Heart right ventricle (tissue), 16 donors: ENCODE measurements around the gene ERAS. TPM values are rescaled to one million over a fixed set of nuclear protein-coding genes. Genes with fewer than 3 reads are reported as not detected.

Experiments
- ATAC-seq, 8 donors: fragments of 200-7000 bp; cut with Tn5 transposase; one replicate each; pipeline ENCODE4 v1.9.1; 2020; ENCODE audit warnings: mild to moderate bottlenecking in 8 of 8, moderate library complexity in 8 of 8, moderate number of reproducible peaks in 1 of 8
- DNase-seq, 2 donors: peaks; one replicate each; pipeline ENCODE4 v3.0.0-alpha.2; 2020
- H3K27ac ChIP-seq, 10 donors: fragments of 200-600 bp; sonication (generic) in 2 of 10; one replicate each; pipeline versions ENCODE4 v1.5.0 to v1.8.0; 2020 to 2022; ENCODE audit warnings: mild to moderate bottlenecking in 3 of 10
- H3K27me3 ChIP-seq, 7 donors: fragments of 200-600 bp; one replicate each; pipeline ENCODE4 v1.8.0; 2021 to 2022; ENCODE audit warnings: mild to moderate bottlenecking in 2 of 7
- H3K36me3 ChIP-seq, 9 donors: fragments of 200-600 bp; sonication (generic) in 1 of 9; one replicate each; pipeline versions ENCODE4 v1.5.0 to v1.8.0; 2020 to 2022; ENCODE audit warnings: mild to moderate bottlenecking in 2 of 9
- H3K4me1 ChIP-seq, 9 donors: fragments of 200-600 bp; sonication (generic) in 1 of 9; one replicate each; pipeline versions ENCODE4 v1.5.0 to v1.8.0; 2020 to 2022; ENCODE audit warnings: mild to moderate bottlenecking in 4 of 9
- H3K4me3 ChIP-seq, 10 donors: fragments of 200-600 bp; sonication (generic) in 2 of 10; one replicate each; pipeline versions ENCODE4 v1.5.0 to v1.8.0; 2020 to 2022; ENCODE audit warnings: mild to moderate bottlenecking in 7 of 10, moderate library complexity in 2 of 10
- H3K9me3 ChIP-seq, 11 donors: fragments of 200-600 bp in 10 of 11; sonication (generic) in 2 of 11; one replicate each; pipeline versions ENCODE4 v1.5.0 to v1.8.0; 2013 to 2022; ENCODE audit warnings: mild to moderate bottlenecking in 2 of 11, control low read depth in 1 of 11, moderate library complexity in 1 of 11
- WGBS, 2 donors: extraction: QIAGEN DNeasy Blood & Tissue Kit; methylation state at CpG; one replicate each; pipeline ENCODE4 v1.1.7; 2013; ENCODE audit warnings: inconsistent platforms in 1 of 2; 5-methylcytosine and 5-hydroxymethylcytosine counted together
- intact Hi-C, 10 donors: fragments of 100-400 bp; cut with DNase I; formaldehyde crosslinking; loops; one replicate each; pipeline versions ENCODE4 v1.11.1 to v1.14.2; 2022
- polyA plus RNA-seq, 2 donors: library from polyadenylated mRNA; stranded (reverse); fragments of 200-250 nt; gene quantifications; one replicate each; pipeline ENCODE4 v1.2.3, GENCODE V29; 2013
- total RNA-seq, 10 donors: library from RNA; stranded (reverse); fragmentation: NEBNext Ultra II Directional in 3 of 10; extraction: Animal tissue kit (Norgen Biotek cat#: 25700) in 3 of 10; gene quantifications; one replicate each; pipeline versions ENCODE4 v1.2.1 to v1.2.4, GENCODE V29; 2021 to 2023
- TF ChIP-seq, protein P1 (sequence below), 9 donors: fragments of 200-600 bp; sonication (generic) in 2 of 9; IDR thresholded peaks; one replicate each; pipeline versions ENCODE4 v1.5.0 to v1.8.0; 2021 to 2022; ENCODE audit warnings: antibody characterized with exemption in 9 of 9, mild to moderate bottlenecking in 5 of 9, moderate library complexity in 1 of 9
- donor health status: Arrhythmogenic right ventricular cardiomyopathy.
- donor health status: ischemic (EF 13 %, LVEDD 7.1; RV severe dilation, severe dysfunction).
- donor health status: healthy with polysubstance abuse.
- donor health status: DM: no; HTN: yes; CAD: no.
- donor health status: DM: no; HTN: no; CAD: no.
- donor health status: ischemic (EF 25% LVEDD 6.9; RV normal size, moderate dysfunction).
- donor health status: ischemic (EF 25% LVEDD 5.7; RV mildly dilated, moderate dysfunction).
- donor health status: healthy.
- donor health status: DM: yes; HTN: yes; CAD: no.
- donor health status: Ischemic cardiomyopathy.
- donor health status: ischemic (EF 35%, LVEDD 5.7; RV mildly dilated, moderate dysfunction).
- donor health status: nonischemic (EF 11% LVEDD 7.7; RV severe dilation, severe dysfunction).
- donor health status: DM: yes; HTN: yes; CAD: no.
- donor health status: PGD.
- donor health status: ischemic (EF 29% LVEDD 5.4; RV normal size, mild dysfunction).
- donor health status: nonischemic (EF 23%, LVEDD 6.1; RV moderate dilation, normal function).

Gene ERAS
- total and polyA plus RNA-seq, 12 donors, result 0.04 TPM; not detected in 11

DNA sequence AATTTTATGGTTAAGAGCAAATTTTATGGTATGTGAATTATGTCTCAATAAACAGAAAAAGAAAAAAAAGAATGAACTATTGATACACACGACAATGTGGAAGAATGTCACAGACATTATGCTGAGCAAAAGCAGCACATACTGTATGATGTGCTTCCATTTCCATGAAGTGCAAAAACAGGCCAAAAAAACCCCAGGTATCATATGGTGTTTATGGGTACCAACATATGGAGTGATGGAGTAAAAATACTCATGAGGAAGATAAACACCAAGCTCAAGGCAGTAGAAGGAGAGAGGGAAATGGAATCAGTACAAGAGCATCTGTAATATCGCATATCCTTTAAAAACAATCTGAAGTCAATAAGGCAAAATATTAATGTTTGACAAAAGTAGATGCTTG lies 44.1 kb upstream of the ERAS start:
- H3K36me3 ChIP-seq, result no peaks in the 10 kb centered on the region
- ATAC-seq (no peak), DNase-seq (no peak)
- H3K4me1 ChIP-seq, result no peaks in the 10 kb centered on the region
- TF ChIP-seq, protein P1, sequence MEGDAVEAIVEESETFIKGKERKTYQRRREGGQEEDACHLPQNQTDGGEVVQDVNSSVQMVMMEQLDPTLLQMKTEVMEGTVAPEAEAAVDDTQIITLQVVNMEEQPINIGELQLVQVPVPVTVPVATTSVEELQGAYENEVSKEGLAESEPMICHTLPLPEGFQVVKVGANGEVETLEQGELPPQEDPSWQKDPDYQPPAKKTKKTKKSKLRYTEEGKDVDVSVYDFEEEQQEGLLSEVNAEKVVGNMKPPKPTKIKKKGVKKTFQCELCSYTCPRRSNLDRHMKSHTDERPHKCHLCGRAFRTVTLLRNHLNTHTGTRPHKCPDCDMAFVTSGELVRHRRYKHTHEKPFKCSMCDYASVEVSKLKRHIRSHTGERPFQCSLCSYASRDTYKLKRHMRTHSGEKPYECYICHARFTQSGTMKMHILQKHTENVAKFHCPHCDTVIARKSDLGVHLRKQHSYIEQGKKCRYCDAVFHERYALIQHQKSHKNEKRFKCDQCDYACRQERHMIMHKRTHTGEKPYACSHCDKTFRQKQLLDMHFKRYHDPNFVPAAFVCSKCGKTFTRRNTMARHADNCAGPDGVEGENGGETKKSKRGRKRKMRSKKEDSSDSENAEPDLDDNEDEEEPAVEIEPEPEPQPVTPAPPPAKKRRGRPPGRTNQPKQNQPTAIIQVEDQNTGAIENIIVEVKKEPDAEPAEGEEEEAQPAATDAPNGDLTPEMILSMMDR (IDR thresholded peaks at IDR 0.05), result no peak
- no peak overlapping the region for H3K27ac ChIP-seq
- H3K9me3 ChIP-seq, result no peaks in the 10 kb centered on the region
- 82 to 92% methylated on average over 2 of the region's 2 CpGs for WGBS, 2 donors
- intact Hi-C loops, result no loop called here
- peaks cover 0 to 31% (median 0%) of the 10 kb centered on the region in 7 donors for H3K27me3 ChIP-seq
- no peak overlapping the region for H3K4me3 ChIP-seq

DNA sequence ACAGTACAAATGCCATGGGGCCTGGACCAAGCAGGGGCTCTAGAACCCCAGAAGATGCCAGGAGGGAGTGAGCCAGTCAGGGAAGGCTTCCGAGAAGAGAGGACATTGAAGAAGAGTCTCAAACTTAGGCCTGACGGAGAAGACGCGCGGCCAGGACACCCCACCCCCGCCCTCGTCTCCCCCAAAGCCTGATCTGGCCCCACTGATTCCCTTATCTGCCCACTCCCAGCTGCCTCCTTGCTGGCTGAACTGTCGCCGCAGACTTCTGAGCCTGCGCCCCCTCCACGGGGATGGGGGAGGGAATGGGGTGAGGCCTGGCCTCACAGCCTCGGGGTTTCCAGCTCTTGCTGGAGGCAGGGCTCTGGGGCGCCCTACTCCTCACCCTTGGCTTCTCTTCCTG lies 43.5 kb upstream of the ERAS start:
- DNase-seq, result no peak
- intact Hi-C loops, result no loop called here
- Histone ChIP-seq H3K4me1 (no peaks in the 10 kb centered on the region), H3K4me3 (no peak overlapping the region), H3K27ac (no peak overlapping the region), H3K9me3 (no peaks in the 10 kb centered on the region), H3K27me3 (peaks cover 0 to 31% (median 0%) of the 10 kb centered on the region in 7 donors), H3K36me3 (no peaks in the 10 kb centered on the region)
- TF ChIP-seq, protein P1 (IDR thresholded peaks at IDR 0.05), result no peak
- 47 to 49% methylated on average over 13 of the region's 13 CpGs for WGBS, 2 donors
- ATAC-seq, result no peak

DNA sequence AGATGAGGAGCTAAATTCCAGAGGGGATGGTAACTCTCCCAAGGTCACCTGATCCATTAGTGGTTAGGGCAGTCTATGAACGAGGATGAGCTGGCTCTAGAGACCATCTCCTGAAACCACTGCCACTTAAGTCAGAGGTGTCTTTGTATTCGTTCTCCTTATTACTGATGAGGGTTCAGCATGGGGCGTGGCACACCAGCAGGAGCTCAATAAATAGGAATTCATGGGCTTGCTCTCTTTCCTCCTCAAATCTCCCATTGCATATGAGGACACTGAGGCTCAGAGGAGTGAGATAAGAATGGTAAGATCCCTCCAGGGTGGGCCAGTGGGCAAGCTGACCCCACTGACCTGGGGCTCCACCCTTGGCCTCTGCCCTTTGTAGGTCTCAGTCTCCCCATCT lies 41.6 kb upstream of the ERAS start:
- DNase-seq, result no peak
- WGBS, 2 donors, result 61 to 63% methylated on average over 3 of the region's 3 CpGs
- intact Hi-C loops, result no loop called here
- Histone ChIP-seq H3K36me3 (no peaks in the 10 kb centered on the region), H3K9me3 (no peaks in the 10 kb centered on the region), H3K4me3 (no peak overlapping the region), H3K4me1 (no peaks in the 10 kb centered on the region), H3K27me3 (peaks cover 0 to 17% (median 0%) of the 10 kb centered on the region in 7 donors), H3K27ac (no peak overlapping the region)
- TF ChIP-seq, protein P1 (IDR thresholded peaks at IDR 0.05), result no peak
- ATAC-seq, result no peak

DNA sequence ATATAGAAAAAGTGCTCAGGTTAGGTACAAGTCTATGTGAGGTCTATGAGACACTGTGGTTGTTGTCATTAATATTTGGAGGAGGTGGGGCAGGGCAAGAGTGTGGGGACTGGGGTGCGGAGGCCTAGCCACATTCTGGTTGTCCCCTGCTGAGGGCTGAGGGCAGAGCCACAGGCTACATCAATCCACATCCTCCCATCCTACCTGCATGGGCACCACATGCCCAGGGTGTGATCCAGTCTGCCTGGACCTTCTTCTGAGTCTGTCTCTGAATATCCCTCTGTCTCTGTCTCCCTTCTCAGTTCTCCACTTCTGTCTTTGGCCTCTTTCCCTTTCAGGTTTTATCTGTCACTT lies 41.1 kb upstream of the ERAS start:
- Histone ChIP-seq H3K4me3 (no peak overlapping the region), H3K27me3 (peaks cover 0 to 17% (median 0%) of the 10 kb centered on the region in 7 donors), H3K4me1 (no peaks in the 10 kb centered on the region), H3K36me3 (no peaks in the 10 kb centered on the region), H3K27ac (no peak overlapping the region), H3K9me3 (no peaks in the 10 kb centered on the region)
- no peak for ATAC-seq
- no peak for DNase-seq
- intact Hi-C loops, result no loop called here
- WGBS, 2 donors, result 60 to 100% methylated on average over 1 of the region's 1 CpG
- TF ChIP-seq, protein P1 (IDR thresholded peaks at IDR 0.05), result no peak
